HepG2 (cell line): ENCODE results near the gene CXCL6. TPM values are rescaled to one million over a fixed set of nuclear protein-coding genes. Genes with fewer than 3 reads are reported as not detected.

Experiments
- ATAC-seq: fragments of 200-7000 bp; cut with Tn5 transposase; 3 replicates; pipeline ENCODE4 v1.9.1; 2020; ENCODE audit warnings: mild to moderate bottlenecking, moderate library complexity
- BruUV-seq: library from RNA; stranded (reverse); fragments of 400-500 nt; replicated peaks from 2 replicates; lab custom pipeline; 2021; lab: Mats Ljungman, UMichigan
- CTCF ChIA-PET: fragments of 300-600 bp; formaldehyde crosslinking; extraction: SDS; loops from one replicate; lab custom pipeline; 2021; ENCODE audit warnings: low total read pairs, inconsistent platforms, low intra/inter-chr PET ratio; lab: Yijun Ruan, JAX
- POLR2A ChIA-PET: fragments of 350-600 bp; sonication (Branson Sonifier 250); formaldehyde crosslinking; loops from one replicate; lab custom pipeline; 2020; ENCODE audit warnings: antibody characterized with exemption, inconsistent platforms; lab: Yijun Ruan, JAX
- DNase-seq: peaks from one replicate; pipeline ENCODE4 v3.0.0-alpha.2; 2015; ENCODE audit warnings: low spot score
- FAIRE-seq: peaks from 3 replicates; lab custom pipeline; 2011; peaks lifted over from hg19 to GRCh38; lab: Jason Lieb, UNC
- H2AFZ ChIP-seq: one replicate; pipeline ENCODE4 v1.6.1; 2011; ENCODE audit warnings: low read length, inconsistent platforms
- H3K27ac ChIP-seq: fragments of 300-600 bp; 3 replicates; pipeline ENCODE4 v1.8.0; 2011; ENCODE audit warnings: mixed run types, mild to moderate bottlenecking, mixed read lengths, low read length, inconsistent platforms; ENCODE audit not compliant: insufficient read depth; ENCODE audit errors: extremely low read length
- H3K27me3 ChIP-seq, 2 experiments: fragments of 200-600 bp in 1 of 2; 2 replicates in 1 of 2; 3 replicates in 1 of 2; pipeline versions ENCODE4 v1.6.0 to v1.8.0; 2011; ENCODE audit warnings: low read length in 2 of 2, mild to moderate bottlenecking in 2 of 2, moderate library complexity in 2 of 2, inconsistent platforms in 1 of 2; ENCODE audit not compliant: insufficient read depth in 2 of 2, control insufficient read depth in 1 of 2
- H3K36me3 ChIP-seq, 2 experiments: fragments of 200-600 bp in 1 of 2; replicated peaks in 1 of 2; 2 replicates in 1 of 2; 3 replicates in 1 of 2; pipeline versions ENCODE4 v1.5.1 to v1.8.0; 2011; ENCODE audit warnings: low read length in 2 of 2, inconsistent platforms in 1 of 2; ENCODE audit not compliant: insufficient read depth in 2 of 2, control insufficient read depth in 1 of 2
- H3K4me1 ChIP-seq: 2 replicates; pipeline ENCODE4 v1.5.1; 2012; ENCODE audit warnings: low read length, inconsistent platforms; ENCODE audit not compliant: insufficient read depth
- H3K4me2 ChIP-seq: 2 replicates; pipeline ENCODE4 v1.6.0; 2011; ENCODE audit warnings: low read depth, low read length, inconsistent platforms
- H3K4me3 ChIP-seq, 3 experiments: fragments of 200-600 bp in 1 of 3; sonication (generic), shearing (Covaris generic) in 1 of 3; replicated peaks in 1 of 3; 2 replicates each; pipeline ENCODE4 v1.5.1; 2011 to 2016; ENCODE audit warnings: low read length in 3 of 3, inconsistent platforms in 2 of 3, low read depth in 2 of 3, mild to moderate bottlenecking in 2 of 3, control low read depth in 1 of 3, mixed read lengths in 1 of 3; ENCODE audit not compliant: insufficient read depth in 1 of 3
- H3K79me2 ChIP-seq: one replicate; pipeline ENCODE4 v1.6.1; 2011; ENCODE audit warnings: low read length, inconsistent platforms; ENCODE audit not compliant: insufficient read depth
- H3K9ac ChIP-seq: 2 replicates; pipeline ENCODE4 v1.6.0; 2011; ENCODE audit warnings: mild to moderate bottlenecking, low read depth, low read length, inconsistent platforms; ENCODE audit not compliant: insufficient read depth
- H3K9me3 ChIP-seq: 2 replicates; pipeline ENCODE4 v1.5.1; 2012; ENCODE audit warnings: mild to moderate bottlenecking, low read length
- H4K20me1 ChIP-seq: 2 replicates; pipeline ENCODE4 v1.6.0; 2011; ENCODE audit warnings: inconsistent platforms, mild to moderate bottlenecking, low read length, moderate library complexity; ENCODE audit not compliant: insufficient read depth
- ATAD3A ChIP-seq: sonication (generic); formaldehyde crosslinking; IDR thresholded peaks from 2 replicates; pipeline ENCODE4 v1.4.0; 2020; ENCODE audit warnings: missing genetic modification reagents
- CTCF ChIP-seq: sonication (generic); formaldehyde crosslinking; IDR thresholded peaks from 2 replicates; pipeline ENCODE4 v1.5.0; 2020; ENCODE audit warnings: mild to moderate bottlenecking, missing genetic modification reagents, moderate library complexity
- ISL2 ChIP-seq: sonication (generic); formaldehyde crosslinking; IDR thresholded peaks from 2 replicates; pipeline ENCODE4 v1.5.0; 2020; ENCODE audit warnings: missing genetic modification reagents
- ISX ChIP-seq: sonication (generic); formaldehyde crosslinking; conservative IDR thresholded peaks from 2 replicates; pipeline ENCODE4 v1.5.0; 2020; ENCODE audit warnings: missing genetic modification reagents
- JUNB ChIP-seq: sonication (generic); formaldehyde crosslinking; IDR thresholded peaks from 2 replicates; pipeline ENCODE4 v1.8.0; 2022; ENCODE audit warnings: missing genetic modification reagents, mild to moderate bottlenecking, borderline replicate concordance
- JUND ChIP-seq: sonication (generic); formaldehyde crosslinking; IDR thresholded peaks from 2 replicates; pipeline ENCODE4 v1.8.0; 2022; ENCODE audit warnings: mild to moderate bottlenecking, missing genetic modification reagents
- KDM5A ChIP-seq: fragments of 200-600 bp; sonication (generic); IDR thresholded peaks from 2 replicates; pipeline ENCODE4 v1.7.0; 2018; ENCODE audit warnings: antibody characterized with exemption, mild to moderate bottlenecking, low read length, borderline replicate concordance
- NCOA2 ChIP-seq: sonication (generic); formaldehyde crosslinking; IDR thresholded peaks from 2 replicates; pipeline ENCODE4 v1.8.0; 2022; ENCODE audit warnings: inconsistent platforms
- PHF8 ChIP-seq: sonication (generic); formaldehyde crosslinking; IDR thresholded peaks from 2 replicates; pipeline ENCODE4 v1.5.0; 2020; ENCODE audit warnings: missing genetic modification reagents
- SNAI1 ChIP-seq: sonication (generic); formaldehyde crosslinking; IDR thresholded peaks from 2 replicates; pipeline ENCODE4 v1.5.0; 2020; ENCODE audit warnings: mild to moderate bottlenecking, missing genetic modification reagents, borderline replicate concordance
- STAG1 ChIP-seq: sonication (generic); formaldehyde crosslinking; IDR thresholded peaks from 2 replicates; pipeline ENCODE4 v1.4.0; 2020; ENCODE audit warnings: missing genetic modification reagents
- ZFAT ChIP-seq: sonication (generic); formaldehyde crosslinking; conservative IDR thresholded peaks from 2 replicates; pipeline ENCODE4 v1.8.1; 2023; ENCODE audit warnings: missing genetic modification reagents, inconsistent platforms
- ZNF253 ChIP-seq: sonication (generic); formaldehyde crosslinking; IDR thresholded peaks from 2 replicates; pipeline ENCODE4 v1.8.0; 2022; ENCODE audit warnings: mild to moderate bottlenecking, missing genetic modification reagents, borderline replicate concordance
- ZNF629 ChIP-seq: sonication (generic); formaldehyde crosslinking; conservative IDR thresholded peaks from 2 replicates; pipeline ENCODE4 v1.5.0; 2020; ENCODE audit warnings: missing genetic modification reagents
- ZNF720 ChIP-seq: sonication (generic); formaldehyde crosslinking; IDR thresholded peaks from 2 replicates; pipeline ENCODE4 v1.4.0; 2020; ENCODE audit warnings: missing genetic modification reagents
- ZSCAN9 ChIP-seq: IDR thresholded peaks from 2 replicates; pipeline ENCODE4 v1.6.1; 2016; ENCODE audit warnings: borderline replicate concordance
- WGBS: methylation state at CpG from one replicate; pipeline ENCODE4 v1.1.6; 2017; ENCODE audit warnings: low lambda C conversion rate; 5-methylcytosine and 5-hydroxymethylcytosine counted together
- in situ Hi-C: cut with HindIII; loops from 2 replicates; pipeline ENCODE4 v1.10.0; 2017; ENCODE audit warnings: low pct_unique_long_range_greater_than_20kb; ENCODE audit not compliant: extremely low pct_ligation_motif_present
- intact Hi-C: fragments of 100-400 bp; cut with micrococcal nuclease; formaldehyde crosslinking; loops from one replicate; pipeline ENCODE4 v1.10.0; 2022; ENCODE audit not compliant: unreplicated experiment
- polyA plus RNA-seq, 8 experiments: library from polyadenylated mRNA; depleted of rRNA in 3 of 8; stranded (reverse) in 7 of 8; unstranded in 1 of 8; fragments of >200 nt; fragmentation: Illumina TruSeq in 4 of 8; extraction: Trizol in 4 of 8; gene quantifications; 2 replicates each; pipeline versions ENCODE4 v1.2.1 to v1.2.3, GENCODE V29; 2011 to 2016; ENCODE audit warnings: low read depth in 4 of 8, missing spikeins in 1 of 8, mixed read lengths in 1 of 8; ENCODE audit not compliant: insufficient read depth in 1 of 8
- total RNA-seq, 5 experiments: library from RNA; depleted of rRNA; stranded (reverse); fragments of >200 nt; fragmentation: Illumina TruSeq; extraction: Trizol; gene quantifications; 2 replicates each; pipeline ENCODE4 v1.2.3, GENCODE V29; 2016; ENCODE audit warnings: low read depth in 1 of 5

The CXCL6 gene
- total and polyA plus RNA-seq, 2 of the 13 experiments (the other 11 are each of a cell fraction or from before 2014, with no cell fraction given) = not detected

- Histone ChIP-seq H4K20me1 (no peaks in the 10 kb centered on the region), H3K27ac (no peak overlapping the region), H3K27me3 (peaks cover 0 to 9% of the 10 kb centered on the region in 2 experiments; a peak in 2 of 5 replicates), H3K9ac (no peak overlapping the region), H2AFZ (no peak overlapping the region)
- intact Hi-C loops = loop anchor here (1.0 to 5.0 kb wide), 3 partner anchors 136 to 552 kb away; no protein-coding TSS in a partner anchor
- POLR2A ChIA-PET = no interaction called here
- DNase-seq (peak; percentile 11), FAIRE-seq (peak; percentile 46)
- TF ChIP-seq ZNF253 (CRISPR knock-in tag) (no peak), CTCF (CRISPR knock-in tag) (peak; percentile 43), ISL2 (CRISPR knock-in tag) (no peak), JUNB (CRISPR knock-in tag) (no peak), JUND (no peak), ZFAT (CRISPR knock-in tag) (no peak), KDM5A (no peak), ZSCAN9 (CRISPR knock-in tag) (no peak), SNAI1 (CRISPR knock-in tag) (no peak), PHF8 (no peak), STAG1 (peak; percentile 20; the same call in 1 of the 2 replicates), NCOA2 (CRISPR knock-in tag) (no peak), ISX (no peak), ATAD3A (no peak), ZNF629 (CRISPR knock-in tag) (no peak), ZNF720 (CRISPR knock-in tag) (no peak)
- TF ChIP-seq, all 625 proteins: peak for 2
- Histone ChIP-seq H3K4me2 (no peak overlapping the region), H3K79me2 (no peaks in the 10 kb centered on the region), H3K36me3 (no peaks in the 10 kb centered on the region), H3K4me1 (peaks cover 8% of the 10 kb centered on the region; the same call in 1 of the 2 replicates), H3K9me3 (no peaks in the 10 kb centered on the region), H3K4me3 (no peak overlapping the region)
- 5% methylated on average over 2 of the region's 2 CpGs for WGBS
- in situ Hi-C loops = no loop called here
- no TSS peak for BruUV-seq
- peak; percentile 81 for ATAC-seq
- CTCF ChIA-PET = interaction anchor here (1.4 kb wide), 1 partner anchor 135 kb away, joined by 3 read pairs; no protein-coding TSS in a partner anchor
These were observed 27.9 kb downstream of the CXCL6 start for GRCh38 chr4:73864365-73864764.
